ENCODE data around the gene HOXD8. TPM values are rescaled to one million over a fixed set of nuclear protein-coding genes. Genes with fewer than 3 reads are reported as not detected.

Gene HOXD8
- polyA plus RNA-seq, 1 of the 3 experiments (the other 2 are of a cell fraction): 6.4 TPM

- no peaks in the 10 kb centered on the region for H4K20me1 ChIP-seq (ENCODE audit: insufficient read depth)
- no peak for DNase-seq
- H3K9me2 ChIP-seq: no peaks in the 10 kb centered on the region
- ChIA-PET POLR2A (no interaction called here), CTCF (interaction anchor here (3.9 to 4.2 kb wide), 2 partner anchors 32 to 282 kb away, joined by 18 to 19 read pairs; no protein-coding TSS in a partner anchor)
- no peak overlapping the region for H3K4me2 ChIP-seq
- WGBS (ENCODE audit: low lambda C conversion rate): 95% methylated on average over 40 of the region's 60 CpGs
- H3F3A ChIP-seq (replicated peaks; ENCODE audit: insufficient read depth): no peaks in the 10 kb centered on the region
- TF ChIP-seq YY1 (IDR thresholded peaks at IDR 0.05; ENCODE audit: low read depth) (no peak), POLR2AphosphoS5 (IDR thresholded peaks at IDR 0.05; ENCODE audit: low read depth, low read length) (no peak)
- no peak overlapping the region for H2AFZ ChIP-seq (ENCODE audit: low read depth)
- no peak overlapping the region for H3K27ac ChIP-seq (ENCODE audit: low read depth in 2 of 2, low read length in 1 of 2)
- no peak overlapping the region for H3K4me3 ChIP-seq (ENCODE audit: low read depth in 2 of 2, low read length in 1 of 2)
- H3K9ac ChIP-seq: no peak overlapping the region
- no peaks in the 10 kb centered on the region for H3K79me2 ChIP-seq (ENCODE audit: insufficient read depth)
- H3K36me3 ChIP-seq (replicated peaks in 1 of 2; ENCODE audit: control insufficient read depth in 1 of 2, insufficient read depth in 2 of 2, low read length in 1 of 2): peaks cover 0 to 4% of the 10 kb centered on the region in 2 experiments
- H3K4me1 ChIP-seq (ENCODE audit: control insufficient read depth in 1 of 2, insufficient read depth in 2 of 2, low read depth in 1 of 2, low read length in 1 of 2): peaks cover 0 to 14% of the 10 kb centered on the region in 2 experiments; a peak in 2 of 4 replicates
- H3K9me3 ChIP-seq: no peaks in the 10 kb centered on the region
- H3K27me3 ChIP-seq (ENCODE audit: insufficient read depth): no peaks in the 10 kb centered on the region
These were observed 42.7 kb downstream of the HOXD8 start for GRCh38 chr2:176172007-176172894.

GRCh38 chr2:176172895-176173566 lies 43.5 kb downstream of the HOXD8 start:
- no peaks in the 10 kb centered on the region for H3F3A ChIP-seq (replicated peaks; ENCODE audit: insufficient read depth)
- no peaks in the 10 kb centered on the region for H4K20me1 ChIP-seq (ENCODE audit: insufficient read depth)
- H3K9me3 ChIP-seq: no peaks in the 10 kb centered on the region
- no peaks in the 10 kb centered on the region for H3K79me2 ChIP-seq (ENCODE audit: insufficient read depth)
- H3K4me2 ChIP-seq: no peak overlapping the region
- ChIA-PET POLR2A (no interaction called here), CTCF (no interaction called here)
- H3K4me1 ChIP-seq (ENCODE audit: control insufficient read depth in 1 of 2, insufficient read depth in 2 of 2, low read depth in 1 of 2, low read length in 1 of 2): peaks cover 0 to 14% of the 10 kb centered on the region in 2 experiments; a peak in 2 of 4 replicates
- no peak overlapping the region for H2AFZ ChIP-seq (ENCODE audit: low read depth)
- no peaks in the 10 kb centered on the region for H3K27me3 ChIP-seq (ENCODE audit: insufficient read depth)
- H3K9me2 ChIP-seq: no peaks in the 10 kb centered on the region
- no peak overlapping the region for H3K27ac ChIP-seq (ENCODE audit: low read depth in 2 of 2, low read length in 1 of 2)
- peaks cover 0 to 4% of the 10 kb centered on the region in 2 experiments for H3K36me3 ChIP-seq (replicated peaks in 1 of 2; ENCODE audit: control insufficient read depth in 1 of 2, insufficient read depth in 2 of 2, low read length in 1 of 2)
- TF ChIP-seq, protein P1, sequence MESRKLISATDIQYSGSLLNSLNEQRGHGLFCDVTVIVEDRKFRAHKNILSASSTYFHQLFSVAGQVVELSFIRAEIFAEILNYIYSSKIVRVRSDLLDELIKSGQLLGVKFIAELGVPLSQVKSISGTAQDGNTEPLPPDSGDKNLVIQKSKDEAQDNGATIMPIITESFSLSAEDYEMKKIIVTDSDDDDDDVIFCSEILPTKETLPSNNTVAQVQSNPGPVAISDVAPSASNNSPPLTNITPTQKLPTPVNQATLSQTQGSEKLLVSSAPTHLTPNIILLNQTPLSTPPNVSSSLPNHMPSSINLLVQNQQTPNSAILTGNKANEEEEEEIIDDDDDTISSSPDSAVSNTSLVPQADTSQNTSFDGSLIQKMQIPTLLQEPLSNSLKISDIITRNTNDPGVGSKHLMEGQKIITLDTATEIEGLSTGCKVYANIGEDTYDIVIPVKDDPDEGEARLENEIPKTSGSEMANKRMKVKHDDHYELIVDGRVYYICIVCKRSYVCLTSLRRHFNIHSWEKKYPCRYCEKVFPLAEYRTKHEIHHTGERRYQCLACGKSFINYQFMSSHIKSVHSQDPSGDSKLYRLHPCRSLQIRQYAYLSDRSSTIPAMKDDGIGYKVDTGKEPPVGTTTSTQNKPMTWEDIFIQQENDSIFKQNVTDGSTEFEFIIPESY (IDR thresholded peaks at IDR 0.05; ENCODE audit: borderline replicate concordance, low read depth): no peak
- TF ChIP-seq PBX3 (IDR thresholded peaks at IDR 0.05) (no peak), POLR2AphosphoS5 (IDR thresholded peaks at IDR 0.05; ENCODE audit: low read depth, low read length) (no peak), USF2 (IDR thresholded peaks at IDR 0.05; ENCODE audit: borderline replicate concordance, low read depth, low read length) (no peak), RAD21 (IDR thresholded peaks at IDR 0.05; ENCODE audit: low read length) (no peak), SIN3A (IDR thresholded peaks at IDR 0.05; ENCODE audit: borderline replicate concordance, low read depth, low read length) (no peak)
- no peak overlapping the region for H3K9ac ChIP-seq
- WGBS (ENCODE audit: low lambda C conversion rate): 87% methylated on average over 14 of the region's 14 CpGs
- H3K4me3 ChIP-seq (ENCODE audit: low read depth in 2 of 2, low read length in 1 of 2): no peak overlapping the region
- no peak for DNase-seq

Measured in SK-N-SH (cell line).